Activated CD8-positive, alpha-beta memory T cell treated with anti-CD3 and anti-CD28 coated beads, Interleukin-2, amount 10 ng/mL, durations not matched to agents 7 days and 5 days (primary cell): Measurements from ENCODE around the gene NFIC. TPM values are rescaled to one million over a fixed set of nuclear protein-coding genes. Genes with fewer than 3 reads are reported as not detected.

Experiments used
- ATAC-seq: fragments of 150-1000 bp; cut with Tn5 transposase; one replicate; pipeline ENCODE4 v1.10.0; 2021; ENCODE audit warnings: moderate library complexity
- CTCF ChIA-PET: fragments of 350-600 bp; sonication (Branson Sonifier 250); formaldehyde crosslinking; loops from one replicate; lab custom pipeline; 2021; ENCODE audit warnings: antibody characterized with exemption; lab: Charles Lee
- DNase-seq: peaks from one replicate; pipeline ENCODE4 v3.0.0-alpha.2; 2020
- H3K27ac Mint-ChIP-seq: one replicate; pipeline ENCODE4 v1.8.0; 2021; ENCODE audit warnings: mild to moderate bottlenecking, mixed read lengths
- H3K27me3 Mint-ChIP-seq: one replicate; pipeline ENCODE4 v1.8.0; 2021; ENCODE audit warnings: mixed read lengths
- H3K36me3 Mint-ChIP-seq: one replicate; pipeline ENCODE4 v1.8.0; 2021; ENCODE audit warnings: mild to moderate bottlenecking, mixed read lengths
- H3K4me1 Mint-ChIP-seq: one replicate; pipeline ENCODE4 v1.8.0; 2021; ENCODE audit warnings: mixed read lengths
- H3K4me3 Mint-ChIP-seq: one replicate; pipeline ENCODE4 v1.8.0; 2021; ENCODE audit warnings: mild to moderate bottlenecking, moderate library complexity, mixed read lengths
- H3K9me3 Mint-ChIP-seq: one replicate; pipeline ENCODE4 v1.8.0; 2022; ENCODE audit warnings: low read depth, mixed read lengths
- total RNA-seq, 2 experiments: library from RNA; stranded (reverse); gene quantifications; one replicate each; pipeline ENCODE4 v1.2.3, GENCODE V29; 2021

NFIC gene
- total RNA-seq, 2 experiments from 2014 or later: 14.0 to 15.1 TPM

GRCh38 chr19:3357992-3358688 is 8.2 kb upstream of the NFIC start:
- Mint-ChIP-seq H3K4me3 (peak overlapping the region; percentile 48), H3K27ac (no peak overlapping the region), H3K36me3 (no peaks in the 10 kb centered on the region), H3K9me3 (no peaks in the 10 kb centered on the region), H3K27me3 (peaks cover 19% of the 10 kb centered on the region), H3K4me1 (peaks cover 26% of the 10 kb centered on the region)
- no peak for ATAC-seq
- CTCF ChIA-PET: interaction anchor here (2.2 kb wide), 1 partner anchor 71 kb away, joined by 6 read pairs; no protein-coding TSS in a partner anchor
- DNase-seq: no peak

GRCh38 chr19:3358689-3359014 is 7.7 kb upstream of the NFIC start:
- no peak for ATAC-seq
- DNase-seq: no peak

GRCh38 chr19:3359015-3359918 is 7.1 kb upstream of the NFIC start:
- CTCF ChIA-PET: interaction anchor here (0.7 kb wide), 1 partner anchor 70 kb away, joined by 3 read pairs; no protein-coding TSS in a partner anchor
- Mint-ChIP-seq H3K27me3 (peaks cover 19% of the 10 kb centered on the region), H3K27ac (peak overlapping the region; percentile 40), H3K4me3 (peak overlapping the region; percentile 72), H3K36me3 (no peaks in the 10 kb centered on the region), H3K9me3 (no peaks in the 10 kb centered on the region), H3K4me1 (peaks cover 26% of the 10 kb centered on the region)
- DNase-seq: peak; percentile 68
- ATAC-seq: peak; percentile 60

More at GRCh38 chr19:3358689-3359014, 7.7 kb upstream of the NFIC start:
- Mint-ChIP-seq H3K9me3 (no peaks in the 10 kb centered on the region), H3K27ac (no peak overlapping the region), H3K36me3 (no peaks in the 10 kb centered on the region), H3K27me3 (peaks cover 19% of the 10 kb centered on the region), H3K4me3 (peak overlapping the region; percentile 72), H3K4me1 (peaks cover 26% of the 10 kb centered on the region)
- CTCF ChIA-PET: no interaction called here

GRCh38 chr19:3359919-3360420 is 6.4 kb upstream of the NFIC start:
- peaks cover 20% of the 10 kb centered on the region for H3K27me3 Mint-ChIP-seq

GRCh38 chr19:3360421-3361383 is 5.7 kb upstream of the NFIC start:
- H3K4me3 Mint-ChIP-seq: peak overlapping the region; percentile 79
- no peaks in the 10 kb centered on the region for H3K36me3 Mint-ChIP-seq
- peak; percentile 36 for ATAC-seq
- H3K27me3 Mint-ChIP-seq: peaks cover 27% of the 10 kb centered on the region
- H3K4me1 Mint-ChIP-seq: peaks cover 26% of the 10 kb centered on the region
- peak overlapping the region; percentile 68 for H3K27ac Mint-ChIP-seq
- peak; percentile 64 for DNase-seq
- no peaks in the 10 kb centered on the region for H3K9me3 Mint-ChIP-seq
- CTCF ChIA-PET: interaction anchor here (1.6 kb wide), 1 partner anchor 69 kb away, joined by 6 read pairs; no protein-coding TSS in a partner anchor

More at GRCh38 chr19:3359919-3360420, 6.4 kb upstream of the NFIC start:
- no peak for DNase-seq
- H3K36me3 Mint-ChIP-seq: no peaks in the 10 kb centered on the region
- peak overlapping the region; percentile 79 for H3K4me3 Mint-ChIP-seq
- no peak overlapping the region for H3K27ac Mint-ChIP-seq
- no peaks in the 10 kb centered on the region for H3K9me3 Mint-ChIP-seq
- peaks cover 26% of the 10 kb centered on the region for H3K4me1 Mint-ChIP-seq
- CTCF ChIA-PET: interaction anchor here (0.7 kb wide), 1 partner anchor 69 kb away, joined by 3 read pairs; no protein-coding TSS in a partner anchor
- ATAC-seq: peak; percentile 46

- no peak overlapping the region for H3K27ac Mint-ChIP-seq
- no peak for ATAC-seq
- CTCF ChIA-PET: interaction anchor here (1.6 kb wide), 1 partner anchor 68 kb away, joined by 6 read pairs; no protein-coding TSS in a partner anchor
These were observed 4.8 kb upstream of the NFIC start for GRCh38 chr19:3361384-3362216.

GRCh38 chr19:3362217-3362906 is 4.0 kb upstream of the NFIC start:
- CTCF ChIA-PET: interaction anchor here (1.6 kb wide), 1 partner anchor 67 kb away, joined by 6 read pairs; no protein-coding TSS in a partner anchor
- H3K4me3 Mint-ChIP-seq: no peak overlapping the region
- H3K27me3 Mint-ChIP-seq: peaks cover 21% of the 10 kb centered on the region
- H3K27ac Mint-ChIP-seq: no peak overlapping the region
- H3K9me3 Mint-ChIP-seq: no peaks in the 10 kb centered on the region
- DNase-seq (no peak), ATAC-seq (no peak)
- H3K4me1 Mint-ChIP-seq: peaks cover 26% of the 10 kb centered on the region
- no peaks in the 10 kb centered on the region for H3K36me3 Mint-ChIP-seq

More at GRCh38 chr19:3361384-3362216, 4.8 kb upstream of the NFIC start:
- H3K4me1 Mint-ChIP-seq: peaks cover 26% of the 10 kb centered on the region
- no peak for DNase-seq
- H3K9me3 Mint-ChIP-seq: no peaks in the 10 kb centered on the region
- H3K36me3 Mint-ChIP-seq: no peaks in the 10 kb centered on the region
- H3K4me3 Mint-ChIP-seq: peak overlapping the region; percentile 79
- peaks cover 28% of the 10 kb centered on the region for H3K27me3 Mint-ChIP-seq

- Mint-ChIP-seq H3K4me3 (no peak overlapping the region), H3K27ac (no peak overlapping the region), H3K9me3 (no peaks in the 10 kb centered on the region), H3K4me1 (peaks cover 22% of the 10 kb centered on the region), H3K36me3 (no peaks in the 10 kb centered on the region), H3K27me3 (peaks cover 20% of the 10 kb centered on the region)
- no peak for DNase-seq
- ATAC-seq: no peak
- CTCF ChIA-PET: interaction anchor here (1.0 to 1.4 kb wide), 2 partner anchors 66 to 77 kb away, joined by 3 to 4 read pairs; no protein-coding TSS in a partner anchor
These were observed 2.4 kb upstream of the NFIC start for GRCh38 chr19:3363841-3364500.

- H3K27ac Mint-ChIP-seq: no peak overlapping the region
- no peak for ATAC-seq
- peaks cover 21% of the 10 kb centered on the region for H3K27me3 Mint-ChIP-seq
- DNase-seq: no peak
- peaks cover 24% of the 10 kb centered on the region for H3K4me1 Mint-ChIP-seq
- CTCF ChIA-PET: interaction anchor here (1.0 to 1.4 kb wide), 2 partner anchors 65 to 76 kb away, joined by 3 to 4 read pairs; no protein-coding TSS in a partner anchor
- no peak overlapping the region for H3K4me3 Mint-ChIP-seq
- H3K36me3 Mint-ChIP-seq: no peaks in the 10 kb centered on the region
- no peaks in the 10 kb centered on the region for H3K9me3 Mint-ChIP-seq
These were observed 1.9 kb upstream of the NFIC start for GRCh38 chr19:3364501-3364858.

- H3K27me3 Mint-ChIP-seq: peaks cover 21% of the 10 kb centered on the region
- DNase-seq (no peak), ATAC-seq (no peak)
- CTCF ChIA-PET: interaction anchor here (1.0 to 1.4 kb wide), 2 partner anchors 64 to 75 kb away, joined by 3 to 4 read pairs; no protein-coding TSS in a partner anchor
- H3K36me3 Mint-ChIP-seq: no peaks in the 10 kb centered on the region
- no peaks in the 10 kb centered on the region for H3K9me3 Mint-ChIP-seq
- H3K4me3 Mint-ChIP-seq: no peak overlapping the region
- no peak overlapping the region for H3K27ac Mint-ChIP-seq
- H3K4me1 Mint-ChIP-seq: peaks cover 26% of the 10 kb centered on the region
These were observed 1.1 kb upstream of the NFIC start for GRCh38 chr19:3365093-3365835.
